Ectodermal cell (in vitro differentiated cells): ENCODE measurements around the gene LYZL4.

Experiments
- H3K27ac ChIP-seq: 2 replicates; pipeline ENCODE4 v1.7.0; 2013; ENCODE audit warnings: mild to moderate bottlenecking, low read depth, low read length; ENCODE audit not compliant: insufficient read depth, poor library complexity, severe bottlenecking
- H3K27me3 ChIP-seq: 2 replicates; pipeline ENCODE4 v1.7.0; 2013; ENCODE audit warnings: mild to moderate bottlenecking, low read length; ENCODE audit not compliant: insufficient read depth, control insufficient read depth, poor library complexity, severe bottlenecking
- H3K36me3 ChIP-seq: one replicate; pipeline ENCODE4 v1.7.0; 2013; ENCODE audit warnings: low read length; ENCODE audit not compliant: control insufficient read depth, insufficient read depth
- H3K4me1 ChIP-seq: one replicate; pipeline ENCODE4 v1.7.0; 2013; ENCODE audit warnings: low read length; ENCODE audit not compliant: control insufficient read depth, insufficient read depth
- H3K4me3 ChIP-seq: 2 replicates; pipeline ENCODE4 v1.7.0; 2013; ENCODE audit warnings: low read depth, low read length, control low read depth; ENCODE audit not compliant: insufficient read depth
- H3K9me3 ChIP-seq: 2 replicates; pipeline ENCODE4 v1.7.0; 2013; ENCODE audit warnings: mild to moderate bottlenecking, low read length, moderate library complexity; ENCODE audit not compliant: control insufficient read depth
- WGBS, 2 experiments: methylation state at CpG; one replicate each; pipeline ENCODE4 v1.1.7; 2013; ENCODE audit warnings: missing lambda C conversion rate in 2 of 2; 5-methylcytosine and 5-hydroxymethylcytosine counted together

Gene LYZL4

DNA sequence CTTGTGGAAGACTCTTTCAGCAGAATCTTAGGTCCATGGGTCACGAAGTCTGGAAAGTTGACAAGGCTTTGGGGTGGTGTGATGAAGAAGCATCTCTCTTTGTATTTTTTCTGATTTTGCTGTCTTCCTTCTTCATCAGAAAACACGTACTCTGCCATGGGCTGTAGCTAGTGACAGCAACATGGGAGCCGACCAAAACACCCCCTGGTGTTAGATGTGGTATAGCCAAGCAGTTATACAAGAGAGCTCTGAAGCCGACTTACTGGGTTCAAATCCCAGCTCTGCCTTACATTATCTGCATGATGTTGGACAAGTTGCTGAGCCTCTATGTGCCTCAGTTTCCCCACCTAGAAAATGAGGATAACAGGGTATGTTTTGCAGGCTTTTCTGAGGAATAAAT lies 32.9 kb upstream of the LYZL4 start:
- whole genome bisulfite sequencing, 2 experiments, result 95 to 96% methylated on average over 4 of the region's 4 CpGs
- H3K4me3 ChIP-seq, result no peak overlapping the region
- H3K36me3 ChIP-seq, result no peaks in the 10 kb centered on the region
- H3K4me1 ChIP-seq, result peaks cover 18% of the 10 kb centered on the region
- H3K9me3 ChIP-seq, result no peaks in the 10 kb centered on the region
- no peak overlapping the region for H3K27ac ChIP-seq
- no peaks in the 10 kb centered on the region for H3K27me3 ChIP-seq

DNA sequence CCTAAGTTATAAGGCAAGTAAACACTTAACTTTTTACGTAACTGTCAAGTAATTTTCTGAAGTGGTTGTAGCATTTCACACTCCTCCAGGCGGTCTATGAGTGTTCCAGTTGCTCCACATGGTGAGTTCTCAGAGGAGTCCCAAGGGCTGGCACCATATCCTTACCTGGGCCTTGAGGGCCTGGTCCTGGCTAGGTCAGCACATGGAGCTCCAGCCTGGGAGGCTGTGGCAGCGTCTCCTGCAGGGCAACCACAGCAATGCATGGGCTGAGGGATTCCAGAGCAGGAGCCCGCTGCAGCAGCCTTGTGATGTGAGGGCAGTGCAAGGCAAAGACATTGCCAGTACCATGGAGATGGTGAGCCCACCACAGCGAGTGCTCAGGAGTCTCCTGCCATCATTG lies 32.2 kb upstream of the LYZL4 start:
- peaks cover 18% of the 10 kb centered on the region for H3K4me1 ChIP-seq
- 94 to 95% methylated on average over 5 of the region's 5 CpGs for WGBS, 2 experiments
- no peaks in the 10 kb centered on the region for H3K36me3 ChIP-seq
- no peak overlapping the region for H3K27ac ChIP-seq
- no peaks in the 10 kb centered on the region for H3K27me3 ChIP-seq
- no peak overlapping the region for H3K4me3 ChIP-seq
- no peaks in the 10 kb centered on the region for H3K9me3 ChIP-seq

DNA sequence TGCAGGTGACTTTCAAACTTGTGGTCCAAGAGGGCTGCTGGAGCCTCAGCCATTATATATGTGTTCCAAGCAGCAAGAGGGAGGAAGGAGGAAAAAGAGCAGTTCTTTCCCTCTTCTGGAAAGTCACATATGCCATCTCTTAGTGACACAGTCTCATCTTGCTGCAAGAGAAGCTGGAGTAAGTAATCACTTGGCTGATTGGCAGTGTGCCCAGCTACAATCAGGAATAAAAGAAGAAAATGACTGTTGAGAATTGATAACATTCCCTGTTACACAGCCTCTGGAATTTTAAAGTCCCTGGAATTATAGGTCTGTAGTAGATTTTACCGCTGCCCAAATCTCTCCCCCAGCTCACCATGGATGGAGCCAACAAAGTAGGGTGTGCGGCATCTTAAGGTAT lies 31.4 kb upstream of the LYZL4 start:
- 98 to 100% methylated on average over 2 of the region's 2 CpGs for WGBS, 2 experiments
- no peak overlapping the region for H3K4me3 ChIP-seq
- H3K36me3 ChIP-seq, result no peaks in the 10 kb centered on the region
- H3K4me1 ChIP-seq, result peaks cover 18% of the 10 kb centered on the region
- H3K9me3 ChIP-seq, result no peaks in the 10 kb centered on the region
- H3K27me3 ChIP-seq, result no peaks in the 10 kb centered on the region
- H3K27ac ChIP-seq, result no peak overlapping the region

DNA sequence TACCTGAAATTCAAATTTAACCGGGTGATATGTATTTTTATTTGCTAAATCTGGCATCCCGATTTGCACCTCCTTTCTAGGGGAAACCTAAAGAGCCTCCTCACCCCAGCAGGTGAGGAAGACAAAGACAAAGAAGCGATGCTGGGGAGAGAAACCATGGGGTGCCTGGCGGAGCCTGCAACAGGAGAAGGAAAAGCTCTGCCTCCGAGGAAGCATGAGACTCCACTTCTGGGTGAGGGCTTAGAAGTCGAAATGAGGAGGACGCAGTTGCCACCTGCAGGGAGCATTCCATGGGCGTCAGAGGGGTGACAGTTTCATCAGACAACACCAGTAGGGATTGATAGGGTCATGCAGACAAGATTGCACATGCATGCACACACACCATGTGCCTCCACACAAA lies 30.5 kb upstream of the LYZL4 start:
- H3K4me3 ChIP-seq, result no peak overlapping the region
- H3K9me3 ChIP-seq, result no peaks in the 10 kb centered on the region
- 15 to 17% methylated on average over 6 to 7 of the region's 8 CpGs for WGBS, 2 experiments
- H3K27me3 ChIP-seq, result no peaks in the 10 kb centered on the region
- peaks cover 18% of the 10 kb centered on the region for H3K4me1 ChIP-seq
- H3K27ac ChIP-seq, result no peak overlapping the region
- H3K36me3 ChIP-seq, result no peaks in the 10 kb centered on the region

DNA sequence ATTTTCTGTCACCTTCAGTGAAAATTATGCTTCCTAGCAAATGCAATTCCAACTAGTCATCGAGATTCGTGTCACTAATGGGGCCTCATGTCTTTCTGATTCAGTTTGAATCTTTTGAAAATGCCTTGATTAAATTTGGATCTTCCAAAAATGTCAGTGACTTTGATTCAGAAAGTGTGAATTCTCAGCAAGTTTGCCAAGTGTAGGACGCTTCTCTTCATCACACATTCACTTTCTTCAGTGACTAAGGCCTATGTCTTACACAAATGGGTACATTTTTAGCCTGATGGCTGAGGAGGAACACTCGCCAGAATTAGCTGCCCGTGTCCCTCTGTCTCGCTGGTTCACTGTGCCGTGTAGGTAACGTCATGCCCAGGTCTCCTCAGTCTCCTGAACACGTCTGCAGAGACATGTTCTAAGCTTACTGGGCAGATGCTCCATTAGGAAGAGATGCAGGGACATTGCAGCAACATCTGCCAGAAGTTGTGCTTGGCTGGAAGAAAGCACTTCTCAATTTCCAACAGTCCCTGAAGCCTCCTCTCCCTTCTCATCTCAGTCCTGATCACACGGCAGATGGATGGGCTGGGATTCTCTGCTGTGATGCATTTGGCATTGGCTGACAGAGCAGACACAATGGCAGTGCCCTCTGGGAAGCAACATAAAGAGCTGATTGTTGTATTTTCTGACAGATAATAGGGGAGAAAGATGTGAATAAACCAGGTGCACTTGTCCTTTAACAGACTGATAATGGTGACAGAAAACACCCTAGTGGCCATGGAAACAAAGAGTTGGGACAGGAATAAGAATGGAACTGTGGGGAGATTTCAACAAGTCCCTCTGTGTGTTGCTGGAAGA lies 29.1 kb upstream of the LYZL4 start:
- 87 to 88% methylated on average over 10 of the region's 10 CpGs for WGBS, 2 experiments
- no peaks in the 10 kb centered on the region for H3K9me3 ChIP-seq
- no peak overlapping the region for H3K27ac ChIP-seq
- no peaks in the 10 kb centered on the region for H3K36me3 ChIP-seq
- H3K4me3 ChIP-seq, result no peak overlapping the region
- no peaks in the 10 kb centered on the region for H3K27me3 ChIP-seq
- peaks cover 18% of the 10 kb centered on the region for H3K4me1 ChIP-seq

DNA sequence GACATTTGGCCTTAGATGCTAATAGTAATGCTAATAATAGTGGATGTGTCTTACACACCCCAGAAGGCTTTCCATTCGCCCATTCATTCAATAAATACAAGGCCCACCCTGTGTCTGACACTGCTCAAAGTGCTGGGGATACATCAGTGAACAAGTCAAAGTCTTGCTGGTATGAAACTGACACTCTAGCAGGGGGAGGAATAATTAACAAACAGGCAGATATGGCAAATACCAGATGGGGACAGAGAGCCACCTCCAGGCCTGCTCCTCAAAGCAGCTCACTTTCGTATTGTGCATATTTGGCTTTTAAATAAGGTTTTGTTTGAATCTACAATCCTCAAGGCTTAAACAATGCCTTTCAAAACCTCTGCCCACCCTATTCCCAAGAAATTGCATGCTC lies 28.3 kb upstream of the LYZL4 start:
- WGBS, 2 experiments, result 95 to 100% methylated on average over 1 to 2 of the region's 2 CpGs
- Histone ChIP-seq H3K4me1 (peaks cover 18% of the 10 kb centered on the region), H3K4me3 (no peak overlapping the region), H3K27ac (no peak overlapping the region), H3K9me3 (no peaks in the 10 kb centered on the region), H3K27me3 (no peaks in the 10 kb centered on the region), H3K36me3 (no peaks in the 10 kb centered on the region)

DNA sequence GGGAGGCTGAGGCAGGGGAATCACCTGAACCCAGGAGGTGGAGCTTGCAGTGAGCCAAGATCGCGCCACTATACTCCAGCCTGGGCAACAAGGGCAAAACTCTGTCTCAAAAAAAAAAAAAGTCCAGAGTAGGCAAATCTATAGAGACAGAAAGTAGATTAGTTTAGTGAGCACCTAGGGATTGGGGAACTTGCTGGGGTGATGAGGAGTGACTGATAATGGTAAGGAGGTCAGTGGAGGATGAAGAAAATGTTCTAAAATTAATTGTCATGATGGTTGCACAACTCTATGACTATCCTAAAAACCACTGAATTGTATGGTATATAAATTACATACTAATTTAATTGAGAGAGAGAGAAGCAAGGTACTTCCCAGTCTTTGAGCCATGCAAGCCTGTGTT lies 27.8 kb upstream of the LYZL4 start:
- Histone ChIP-seq H3K27me3 (no peaks in the 10 kb centered on the region), H3K4me3 (no peak overlapping the region), H3K4me1 (peaks cover 18% of the 10 kb centered on the region), H3K36me3 (no peaks in the 10 kb centered on the region), H3K27ac (no peak overlapping the region), H3K9me3 (no peaks in the 10 kb centered on the region)
- 90 to 98% methylated on average over 2 of the region's 2 CpGs for WGBS, 2 experiments

DNA sequence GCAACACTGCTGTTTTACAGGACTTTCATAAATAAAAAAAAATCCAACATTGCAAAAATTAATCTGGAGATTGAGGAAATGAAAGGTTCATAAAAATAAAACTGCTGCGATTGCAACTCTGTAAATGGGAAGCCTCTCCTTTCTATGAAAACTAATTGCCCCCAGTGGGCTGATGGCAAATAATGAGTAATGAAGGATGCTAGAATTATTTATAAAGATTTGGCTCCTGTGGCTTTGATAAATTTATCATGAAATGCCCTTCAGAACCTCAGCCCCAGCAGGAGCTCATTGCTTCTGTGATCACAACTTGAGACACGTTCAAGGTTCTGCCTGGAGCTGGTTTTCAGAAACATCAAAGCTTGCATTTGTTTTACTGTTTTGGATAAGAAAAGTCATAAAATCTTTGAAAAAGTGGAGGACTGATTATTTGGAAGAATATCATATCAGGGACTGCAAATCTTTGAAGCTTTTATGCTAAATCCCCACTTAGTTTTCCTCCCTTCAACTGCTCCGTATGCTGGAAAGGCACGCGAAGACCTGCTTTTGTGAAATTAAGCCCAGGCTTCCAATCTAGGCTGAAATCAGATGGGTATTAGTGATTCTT lies 24.5 kb upstream of the LYZL4 start:
- peaks cover 5% of the 10 kb centered on the region for H3K4me1 ChIP-seq
- H3K4me3 ChIP-seq, result no peak overlapping the region
- WGBS, 2 experiments, result 77 to 86% methylated on average over 5 of the region's 5 CpGs
- no peak overlapping the region for H3K27ac ChIP-seq
- H3K36me3 ChIP-seq, result no peaks in the 10 kb centered on the region
- no peaks in the 10 kb centered on the region for H3K9me3 ChIP-seq
- H3K27me3 ChIP-seq, result no peaks in the 10 kb centered on the region

DNA sequence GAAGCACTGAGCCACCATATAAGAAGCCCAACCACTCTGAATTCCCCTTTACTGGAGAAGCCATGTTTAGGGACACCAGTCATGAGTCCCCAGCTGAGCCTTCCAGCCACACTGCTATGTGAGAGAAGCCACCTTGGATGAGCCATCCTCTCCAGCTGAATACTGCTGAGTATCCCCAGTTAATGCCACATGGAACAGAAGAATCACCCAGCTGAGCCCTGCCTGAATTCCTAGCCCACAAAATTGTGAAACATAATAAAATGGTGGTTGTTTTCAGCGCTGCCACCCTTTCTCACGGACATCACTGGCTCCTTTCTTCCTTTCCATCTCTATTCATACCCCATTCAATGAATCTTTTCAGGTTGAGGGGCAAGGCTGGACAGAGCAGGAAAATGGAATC lies 22.1 kb upstream of the LYZL4 start:
- Histone ChIP-seq H3K27ac (no peak overlapping the region), H3K4me1 (no peaks in the 10 kb centered on the region), H3K9me3 (no peaks in the 10 kb centered on the region), H3K36me3 (no peaks in the 10 kb centered on the region), H3K27me3 (no peaks in the 10 kb centered on the region), H3K4me3 (no peak overlapping the region)
- 86 to 93% methylated on average over 2 of the region's 2 CpGs for WGBS, 2 experiments

DNA sequence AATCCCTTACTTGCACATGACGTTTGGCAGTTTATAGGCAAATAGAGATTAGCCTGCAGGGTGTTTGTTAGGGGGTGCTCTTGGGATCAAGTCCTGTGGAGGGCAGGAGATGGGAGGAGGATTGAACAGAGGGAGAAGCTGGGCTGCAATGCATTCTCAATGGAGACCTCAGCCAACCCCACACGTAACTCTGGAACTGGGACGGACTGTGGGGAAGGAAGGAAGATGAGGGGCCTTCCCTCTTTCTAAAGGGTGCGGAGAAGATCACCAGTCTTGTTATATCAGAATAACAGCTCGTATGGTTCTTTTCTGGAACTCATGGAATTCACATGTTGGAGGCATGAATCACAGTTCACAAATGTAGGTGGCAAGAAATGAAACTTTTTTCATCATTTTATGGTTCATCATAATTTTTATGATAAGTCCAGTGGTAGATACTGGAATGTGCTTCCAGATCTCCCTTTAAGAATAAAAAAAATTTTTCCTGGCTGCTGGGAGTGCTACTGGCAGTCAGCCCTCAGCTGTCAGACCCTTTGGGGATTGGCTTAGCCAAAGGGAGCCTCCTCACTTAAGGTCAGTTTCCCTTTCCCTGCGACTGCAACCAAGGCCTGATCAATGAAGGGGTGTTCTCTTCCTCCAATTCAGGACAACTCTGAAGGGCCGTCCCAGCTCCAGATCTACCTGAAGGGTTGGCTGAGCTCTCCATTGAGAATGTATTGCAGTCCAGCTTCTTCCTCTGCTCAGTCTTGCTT lies 20.5 kb upstream of the LYZL4 start:
- H3K4me1 ChIP-seq, result no peaks in the 10 kb centered on the region
- 91 to 92% methylated on average over 7 of the region's 7 CpGs for WGBS, 2 experiments
- H3K36me3 ChIP-seq, result no peaks in the 10 kb centered on the region
- no peaks in the 10 kb centered on the region for H3K9me3 ChIP-seq
- H3K4me3 ChIP-seq, result no peak overlapping the region
- no peak overlapping the region for H3K27ac ChIP-seq
- no peaks in the 10 kb centered on the region for H3K27me3 ChIP-seq
